GM12872 (cell line): ENCODE data around the gene CCDC88C.

Experiments
- TF ChIP-seq, protein P1 (sequence below): IDR thresholded peaks from 3 replicates; pipeline ENCODE4 v1.5.1; 2011; ENCODE audit warnings: low read depth, mild to moderate bottlenecking, low read length, moderate library complexity; ENCODE audit not compliant: insufficient read depth

Gene CCDC88C

GRCh38 chr14:91392623-91393303 lies 24.9 kb downstream of the CCDC88C start:
- TF ChIP-seq, protein P1, sequence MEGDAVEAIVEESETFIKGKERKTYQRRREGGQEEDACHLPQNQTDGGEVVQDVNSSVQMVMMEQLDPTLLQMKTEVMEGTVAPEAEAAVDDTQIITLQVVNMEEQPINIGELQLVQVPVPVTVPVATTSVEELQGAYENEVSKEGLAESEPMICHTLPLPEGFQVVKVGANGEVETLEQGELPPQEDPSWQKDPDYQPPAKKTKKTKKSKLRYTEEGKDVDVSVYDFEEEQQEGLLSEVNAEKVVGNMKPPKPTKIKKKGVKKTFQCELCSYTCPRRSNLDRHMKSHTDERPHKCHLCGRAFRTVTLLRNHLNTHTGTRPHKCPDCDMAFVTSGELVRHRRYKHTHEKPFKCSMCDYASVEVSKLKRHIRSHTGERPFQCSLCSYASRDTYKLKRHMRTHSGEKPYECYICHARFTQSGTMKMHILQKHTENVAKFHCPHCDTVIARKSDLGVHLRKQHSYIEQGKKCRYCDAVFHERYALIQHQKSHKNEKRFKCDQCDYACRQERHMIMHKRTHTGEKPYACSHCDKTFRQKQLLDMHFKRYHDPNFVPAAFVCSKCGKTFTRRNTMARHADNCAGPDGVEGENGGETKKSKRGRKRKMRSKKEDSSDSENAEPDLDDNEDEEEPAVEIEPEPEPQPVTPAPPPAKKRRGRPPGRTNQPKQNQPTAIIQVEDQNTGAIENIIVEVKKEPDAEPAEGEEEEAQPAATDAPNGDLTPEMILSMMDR, result no peak

GRCh38 chr14:91390165-91390778 lies 27.3 kb downstream of the CCDC88C start:
- TF ChIP-seq, protein P1, result no peak

DNA sequence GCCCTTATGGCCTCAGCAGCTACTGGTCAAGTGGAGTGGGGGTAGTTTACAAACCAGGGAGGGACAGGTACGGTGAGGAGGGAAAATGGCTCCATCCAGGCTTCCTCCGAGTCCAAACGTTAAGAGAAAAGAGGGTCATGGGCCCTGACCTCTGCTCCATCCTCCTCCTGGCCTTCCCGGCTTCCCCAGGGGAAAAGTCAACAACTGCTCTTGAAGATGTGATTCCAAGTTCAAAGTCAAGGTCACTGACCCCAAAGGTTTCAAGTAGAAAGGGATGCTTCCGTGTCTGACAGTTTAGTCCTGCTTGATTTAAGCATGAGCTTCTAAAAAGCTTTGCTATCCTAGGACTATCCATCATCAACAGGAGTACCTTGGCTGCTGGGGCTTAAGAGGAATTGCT lies 28.5 kb downstream of the CCDC88C start:
- TF ChIP-seq, protein P1, result no peak

GRCh38 chr14:91388551-91388975 lies 29.1 kb downstream of the CCDC88C start:
- TF ChIP-seq, protein P1, result no peak

DNA sequence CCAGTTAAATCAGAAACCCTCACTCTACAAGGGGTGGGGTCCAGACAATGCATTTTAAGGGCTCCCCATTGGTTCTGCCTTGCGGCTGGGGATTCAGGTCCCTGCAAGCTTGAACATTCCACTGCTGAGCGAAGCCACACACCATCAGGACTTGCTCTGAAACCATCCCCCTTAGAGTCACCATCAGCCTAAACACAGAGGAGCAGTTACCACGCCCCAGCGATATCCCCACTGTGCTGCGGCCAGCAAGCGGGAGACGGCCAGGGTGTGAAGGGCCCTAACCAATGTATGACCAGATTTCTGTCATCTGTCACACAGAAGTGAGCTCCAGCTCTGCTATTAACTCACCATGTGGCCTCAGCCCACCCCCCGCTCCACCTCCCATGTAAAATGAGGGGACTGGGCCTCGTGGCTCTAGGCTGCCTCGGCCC lies 29.7 kb downstream of the CCDC88C start:
- TF ChIP-seq, protein P1, result no peak

DNA sequence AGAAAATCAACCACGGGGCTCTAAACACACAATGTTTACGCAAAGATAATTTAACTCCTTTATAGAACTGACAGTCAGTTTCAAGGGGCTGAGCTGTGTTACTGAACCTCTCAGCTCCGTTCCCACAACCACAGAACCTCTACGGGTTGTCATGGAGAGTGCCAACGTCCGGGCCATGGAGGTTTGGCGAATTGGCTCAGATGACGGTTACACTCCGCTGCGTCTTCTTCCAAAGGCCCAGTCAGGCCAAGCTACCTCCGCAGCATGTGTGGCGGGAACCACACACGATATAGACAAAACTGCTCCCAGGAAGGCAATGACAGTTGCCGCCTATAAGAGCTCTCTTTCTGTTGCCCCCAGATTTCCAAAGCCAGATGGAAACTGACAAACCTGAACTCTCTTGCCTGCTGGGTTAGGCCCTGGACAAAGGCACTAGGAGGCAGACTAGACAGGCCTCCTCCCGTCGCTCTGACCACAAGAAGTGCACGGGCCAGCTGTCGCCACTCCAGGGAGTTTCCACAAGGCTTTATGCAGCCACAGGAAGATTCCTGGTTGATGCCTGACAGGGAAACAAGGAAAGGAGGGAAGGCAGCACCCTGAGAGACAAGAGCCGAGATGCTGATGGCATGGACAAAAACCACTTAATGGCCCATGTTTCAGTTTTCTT lies 30.3 kb downstream of the CCDC88C start:
- TF ChIP-seq, protein P1, result no peak

- TF ChIP-seq, protein P1, result no peak
Observed at GRCh38 chr14:91385697-91386096, 31.9 kb downstream of the CCDC88C start.
